ENCODE measurements around the gene ADCY10.
A peak's percentile ranks its signal among the peaks of the same experiment; 100 is the strongest.
"Not testable (repeated sequence)": the region's sequence is repeated elsewhere in the genome, so short reads cannot be mapped to it uniquely, and the experiment has no call there.

Gene ADCY10, protein sequence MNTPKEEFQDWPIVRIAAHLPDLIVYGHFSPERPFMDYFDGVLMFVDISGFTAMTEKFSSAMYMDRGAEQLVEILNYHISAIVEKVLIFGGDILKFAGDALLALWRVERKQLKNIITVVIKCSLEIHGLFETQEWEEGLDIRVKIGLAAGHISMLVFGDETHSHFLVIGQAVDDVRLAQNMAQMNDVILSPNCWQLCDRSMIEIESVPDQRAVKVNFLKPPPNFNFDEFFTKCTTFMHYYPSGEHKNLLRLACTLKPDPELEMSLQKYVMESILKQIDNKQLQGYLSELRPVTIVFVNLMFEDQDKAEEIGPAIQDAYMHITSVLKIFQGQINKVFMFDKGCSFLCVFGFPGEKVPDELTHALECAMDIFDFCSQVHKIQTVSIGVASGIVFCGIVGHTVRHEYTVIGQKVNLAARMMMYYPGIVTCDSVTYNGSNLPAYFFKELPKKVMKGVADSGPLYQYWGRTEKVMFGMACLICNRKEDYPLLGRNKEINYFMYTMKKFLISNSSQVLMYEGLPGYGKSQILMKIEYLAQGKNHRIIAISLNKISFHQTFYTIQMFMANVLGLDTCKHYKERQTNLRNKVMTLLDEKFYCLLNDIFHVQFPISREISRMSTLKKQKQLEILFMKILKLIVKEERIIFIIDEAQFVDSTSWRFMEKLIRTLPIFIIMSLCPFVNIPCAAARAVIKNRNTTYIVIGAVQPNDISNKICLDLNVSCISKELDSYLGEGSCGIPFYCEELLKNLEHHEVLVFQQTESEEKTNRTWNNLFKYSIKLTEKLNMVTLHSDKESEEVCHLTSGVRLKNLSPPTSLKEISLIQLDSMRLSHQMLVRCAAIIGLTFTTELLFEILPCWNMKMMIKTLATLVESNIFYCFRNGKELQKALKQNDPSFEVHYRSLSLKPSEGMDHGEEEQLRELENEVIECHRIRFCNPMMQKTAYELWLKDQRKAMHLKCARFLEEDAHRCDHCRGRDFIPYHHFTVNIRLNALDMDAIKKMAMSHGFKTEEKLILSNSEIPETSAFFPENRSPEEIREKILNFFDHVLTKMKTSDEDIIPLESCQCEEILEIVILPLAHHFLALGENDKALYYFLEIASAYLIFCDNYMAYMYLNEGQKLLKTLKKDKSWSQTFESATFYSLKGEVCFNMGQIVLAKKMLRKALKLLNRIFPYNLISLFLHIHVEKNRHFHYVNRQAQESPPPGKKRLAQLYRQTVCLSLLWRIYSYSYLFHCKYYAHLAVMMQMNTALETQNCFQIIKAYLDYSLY (N-terminal part only)

DNA sequence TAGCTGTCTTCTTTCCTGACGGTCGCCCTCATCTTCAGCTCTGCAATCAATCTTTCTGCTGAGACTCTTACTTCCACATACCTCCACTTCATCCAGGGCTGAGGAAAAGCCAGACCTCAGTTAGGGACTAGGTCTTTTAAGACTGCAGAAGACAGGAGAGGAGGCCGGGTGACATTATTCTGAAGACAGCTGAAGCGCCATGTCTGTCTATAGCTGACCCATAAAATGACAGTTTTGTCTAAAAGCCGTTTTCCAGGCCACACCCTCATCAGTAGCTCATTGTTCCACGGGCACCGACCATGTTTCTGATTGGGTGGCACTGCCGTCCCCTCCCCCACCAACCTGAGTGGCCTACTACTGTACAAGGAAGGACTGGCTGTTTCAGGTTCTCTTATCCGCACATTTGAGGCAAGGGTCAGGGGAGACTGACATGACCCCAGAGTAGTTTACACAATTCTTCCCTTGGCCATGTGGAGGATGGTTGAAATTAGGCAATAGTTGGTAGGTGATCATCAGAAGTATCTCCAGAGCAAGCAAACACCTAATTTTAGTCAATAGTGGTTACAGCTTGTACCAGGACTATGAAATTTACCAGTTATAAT, at the start of gene ADCY10:
Gene ADCY10, minus strand, starts transcription at position 240 of the 602 bp plus-strand sequence. CDS start 8,994 bp downstream, outside the sequence.
- DNase-seq (ENCODE audit: low spot score): no peak

DNA sequence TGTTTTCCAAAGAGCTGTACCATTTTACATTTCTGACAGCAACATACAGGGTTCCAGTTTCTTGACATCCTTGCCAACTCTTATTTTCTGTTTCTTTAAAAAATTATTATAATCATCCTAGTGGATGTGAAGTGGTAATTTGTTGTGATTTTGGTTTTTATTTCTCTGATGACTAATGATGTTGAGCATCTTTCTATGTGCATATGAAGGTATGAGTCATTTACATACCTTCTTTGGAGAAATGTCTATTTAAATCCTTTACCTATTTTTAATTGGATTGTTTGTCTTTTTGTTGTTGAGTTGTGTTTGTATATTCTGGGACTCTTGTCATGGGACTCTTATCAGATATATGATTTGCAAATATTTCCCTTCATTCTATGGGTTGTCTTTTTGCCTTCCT, 43.8 kb upstream of the ADCY10 start:
- DNase-seq (ENCODE audit: low spot score): no peak

DNA sequence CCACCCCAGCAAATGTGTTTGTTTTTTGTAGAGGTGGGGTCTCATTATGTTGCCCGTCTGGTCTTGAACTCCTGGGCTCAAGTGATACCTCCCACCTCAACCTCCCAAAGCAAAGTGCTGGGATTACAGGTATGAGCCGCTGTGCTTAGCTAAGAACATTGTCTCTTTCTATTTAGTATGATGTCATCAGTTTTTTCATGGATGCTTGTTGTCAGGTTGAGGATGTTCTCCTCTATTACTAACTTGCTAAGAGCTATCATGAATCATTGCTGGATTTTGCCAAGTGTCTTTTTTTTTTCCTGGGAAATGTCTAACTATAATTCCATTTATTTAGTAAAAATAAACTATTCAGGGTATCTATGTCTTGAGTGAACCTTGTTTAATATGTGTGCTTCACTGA, 42.0 kb upstream of the ADCY10 start:
- no peak for DNase-seq (ENCODE audit: low spot score)

DNA sequence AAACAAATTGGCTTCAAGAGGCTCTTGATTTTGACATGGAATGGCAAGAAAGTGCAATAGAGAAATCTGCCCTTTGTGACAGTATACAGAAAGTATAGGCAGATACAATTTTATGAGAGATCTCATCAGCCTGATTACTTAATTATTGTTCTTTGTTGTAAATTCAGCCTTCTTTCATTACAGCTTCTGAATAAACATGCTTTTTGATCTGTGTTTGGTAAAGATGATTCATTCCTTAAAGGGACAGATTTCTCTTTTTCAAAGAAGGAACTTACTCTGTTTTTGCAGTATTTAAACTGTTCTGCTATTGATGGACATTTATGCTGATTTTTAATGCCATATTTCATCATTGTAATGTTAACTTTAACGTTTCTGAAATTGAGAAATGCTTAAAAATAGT, 36.6 kb upstream of the ADCY10 start:
- DNase-seq (ENCODE audit: low spot score): no peak

DNA sequence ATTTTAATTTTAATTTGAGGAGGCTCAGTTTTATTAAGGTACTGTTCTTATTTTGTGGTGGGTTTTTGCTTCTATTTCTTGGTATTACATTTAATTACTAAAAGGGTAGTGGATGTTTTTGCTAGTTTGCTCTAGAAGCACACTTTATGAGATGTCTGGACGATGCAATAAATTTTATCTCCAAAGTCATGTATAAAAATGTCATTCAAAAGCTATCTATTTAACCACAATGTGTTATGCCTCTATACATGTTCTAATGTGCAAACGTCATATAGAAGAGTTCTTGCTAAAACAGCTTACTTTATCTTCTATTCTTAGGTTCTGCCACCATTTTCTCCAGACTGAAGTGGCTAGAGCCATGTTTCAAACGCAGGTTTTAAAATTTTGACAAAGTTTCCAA, 35.9 kb upstream of the ADCY10 start:
- DNase-seq (ENCODE audit: low spot score): no peak

DNA sequence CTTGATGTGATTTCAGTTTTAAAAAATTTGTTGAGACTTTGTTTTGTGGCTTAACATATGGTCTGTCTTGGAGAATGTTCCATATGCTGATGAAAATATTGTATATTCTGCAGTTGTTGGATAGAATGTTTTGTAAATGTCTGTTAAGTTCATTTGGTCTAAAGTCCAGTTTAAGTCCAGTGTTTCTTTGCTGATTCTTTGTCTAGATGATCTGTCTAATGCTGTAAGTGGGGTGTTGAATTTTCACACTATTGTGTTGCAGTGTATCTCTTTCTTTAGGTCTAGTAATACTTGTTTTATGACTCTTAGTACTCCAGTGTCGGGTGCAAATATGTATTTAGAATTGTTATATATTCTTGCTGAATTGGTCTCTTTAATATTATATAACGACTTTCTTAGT, 33.8 kb upstream of the ADCY10 start:
- DNase-seq (ENCODE audit: low spot score): no peak

DNA sequence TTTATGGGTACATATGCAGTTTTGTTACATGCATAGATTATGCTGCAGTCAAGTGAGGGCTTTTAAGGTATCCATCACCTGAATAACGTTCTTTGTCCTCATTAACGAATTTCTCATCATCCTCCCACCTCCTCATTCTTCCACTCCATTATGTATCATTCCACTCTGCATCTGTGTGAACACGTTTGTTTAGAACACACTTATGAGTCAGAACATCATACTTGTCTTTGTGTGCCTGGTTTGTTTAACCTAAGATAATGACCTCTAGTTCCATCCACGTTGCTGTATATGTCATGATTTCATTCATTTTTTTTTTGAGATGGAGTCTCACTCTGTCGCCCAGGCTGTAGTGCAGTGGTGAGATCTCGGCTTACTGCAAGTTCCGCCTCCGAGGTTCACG, 29.6 kb upstream of the ADCY10 start:
- DNase-seq (ENCODE audit: low spot score): no peak

DNA sequence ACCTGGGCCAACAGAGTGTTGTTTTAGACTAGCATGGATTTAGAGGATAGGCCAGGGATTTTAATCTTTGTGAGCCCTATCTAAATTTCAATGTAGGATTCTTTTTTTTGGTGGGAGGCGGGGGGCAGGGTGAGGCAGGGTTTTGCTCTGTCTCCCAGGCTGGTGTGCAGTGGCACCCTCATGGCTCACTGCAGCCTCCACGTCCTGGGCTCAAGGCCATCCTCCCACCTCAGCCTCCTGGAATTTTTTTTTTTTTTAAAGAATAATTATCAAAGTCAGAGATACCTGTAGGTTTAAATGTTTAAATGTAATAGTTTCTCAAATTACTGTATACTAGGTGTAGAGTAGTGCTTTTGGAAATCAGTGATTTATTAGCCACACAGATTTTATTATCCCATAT, 26.3 kb upstream of the ADCY10 start:
- no peak for DNase-seq (ENCODE audit: low spot score)

DNA sequence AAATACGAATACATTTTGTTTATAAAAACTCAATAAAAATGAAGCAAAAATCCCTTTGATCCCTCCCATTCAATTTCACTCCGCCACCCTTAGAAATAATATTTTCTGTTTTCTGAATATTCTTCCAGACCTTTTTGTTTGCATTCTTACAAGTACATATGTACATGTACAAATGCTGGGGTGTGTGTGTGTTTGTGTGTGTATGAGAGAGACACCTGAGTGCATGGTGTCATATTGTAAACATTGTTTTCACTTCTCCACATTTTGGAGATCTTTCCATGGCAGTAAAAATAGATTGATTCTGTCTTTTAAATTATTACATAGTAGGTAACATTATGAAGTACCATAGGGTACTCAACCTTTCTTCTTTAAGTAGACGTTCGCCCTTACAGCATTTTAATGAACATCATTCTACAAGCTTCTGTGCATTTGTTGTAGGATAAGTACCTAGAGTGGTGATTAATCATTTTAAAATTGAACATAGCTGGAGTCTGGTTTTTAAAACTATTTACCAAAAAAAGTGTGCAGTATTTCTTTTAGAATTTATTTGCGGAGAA, 24.2 kb upstream of the ADCY10 start:
- DNase-seq (ENCODE audit: low spot score): no peak

DNA sequence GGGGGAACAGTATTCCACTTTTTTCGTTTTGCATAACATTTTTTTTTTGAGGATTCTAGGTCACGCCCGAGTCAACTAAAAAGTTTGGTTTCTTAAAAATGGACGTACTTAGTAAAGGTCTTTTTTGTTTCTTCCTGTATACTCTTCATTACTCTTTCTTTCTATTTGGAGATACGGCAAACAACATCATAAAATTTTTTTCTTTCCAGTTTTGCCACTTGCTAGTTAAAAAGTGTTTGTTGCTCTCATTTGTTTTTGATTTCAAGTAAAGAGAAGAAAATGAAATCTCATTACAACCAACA, 23.7 kb upstream of the ADCY10 start:
- no peak for DNase-seq (ENCODE audit: low spot score)

DNA sequence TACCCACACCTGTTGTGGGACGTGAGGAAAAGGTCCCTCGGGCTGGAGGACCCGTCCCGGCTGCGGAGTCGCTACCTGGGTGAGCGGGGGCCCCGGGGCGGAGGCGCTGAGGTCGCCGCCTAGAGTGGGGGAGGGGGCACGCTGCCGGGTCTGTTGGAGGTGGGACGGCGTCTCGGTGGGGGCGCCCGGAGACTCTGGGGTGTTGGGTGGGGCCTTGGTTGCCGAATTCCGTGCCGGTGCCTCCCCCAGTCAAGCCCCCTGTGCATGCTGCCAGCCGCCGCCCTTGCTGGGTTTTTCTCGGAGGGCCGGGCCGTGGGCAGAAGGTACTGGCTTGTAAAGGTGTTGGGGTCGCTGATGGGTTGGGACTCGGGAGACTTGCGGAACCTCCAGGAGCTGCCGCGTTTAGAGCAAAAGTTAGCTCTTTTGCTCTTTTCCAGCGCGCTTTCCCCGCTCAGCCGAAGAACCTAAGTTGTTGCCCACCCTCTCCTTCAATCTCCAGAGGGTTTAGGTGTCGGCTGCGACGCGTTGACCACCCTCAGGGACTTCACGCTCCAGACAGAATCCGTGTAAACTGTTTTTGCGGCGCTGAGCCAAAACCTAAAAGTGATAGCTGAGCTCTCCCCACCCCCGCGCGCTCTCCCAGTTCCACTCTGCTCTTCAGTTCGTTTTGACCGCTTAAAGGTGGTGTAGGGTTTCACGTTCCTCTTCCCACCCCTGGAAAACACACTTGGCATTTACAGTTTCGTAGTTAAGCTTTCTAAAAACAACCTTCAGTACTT, 23.2 kb upstream of the ADCY10 start, which contains the start of gene MPC2:
Gene MPC2, minus strand, starts transcription at position 143 of the 779 bp plus-strand sequence. CDS start 1,231 bp downstream, outside the sequence.
- peak; percentile 76 for DNase-seq (ENCODE audit: low spot score)

DNA sequence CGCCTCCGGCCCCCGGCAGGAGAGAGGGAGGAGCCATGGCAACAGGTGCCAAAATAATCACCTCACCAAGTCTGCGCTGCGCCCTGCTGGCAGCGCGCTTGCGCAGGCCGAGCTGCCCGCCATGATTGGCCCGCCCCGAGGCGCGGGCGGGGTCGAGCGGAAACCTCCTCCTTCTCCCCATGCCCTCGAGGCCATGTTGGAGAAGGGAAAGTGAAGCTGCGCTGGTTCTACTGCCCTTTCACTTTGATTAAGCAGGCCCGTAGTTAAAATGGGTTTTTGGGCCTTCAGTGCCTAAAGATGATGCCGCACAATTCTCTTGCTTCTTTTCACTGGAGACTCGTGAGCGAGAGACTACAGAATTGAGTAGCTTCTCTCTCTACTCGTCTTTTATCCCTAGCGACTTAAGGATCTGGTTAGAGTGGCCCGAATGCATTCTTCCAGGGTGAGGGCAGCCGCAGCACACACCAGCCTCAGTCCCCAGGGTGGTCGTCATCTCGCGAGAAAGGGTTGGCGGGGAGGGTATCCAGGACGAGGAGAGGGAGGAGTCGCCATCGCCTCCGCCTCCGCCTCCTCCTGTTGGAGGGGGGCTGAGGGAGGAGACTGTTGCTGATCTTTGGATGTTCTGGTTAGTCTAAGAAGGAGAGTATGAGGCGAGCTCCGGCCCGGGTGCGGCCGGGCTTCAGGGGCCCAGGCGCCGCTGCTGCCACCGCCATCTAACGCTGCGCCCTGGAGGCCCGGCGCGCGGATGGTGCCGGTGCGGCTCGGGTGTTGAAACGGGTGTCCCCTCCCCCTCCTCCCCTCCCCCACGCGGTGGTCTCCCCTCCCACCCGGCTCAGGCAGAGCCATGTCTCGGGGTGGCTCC, 22.4 kb upstream of the ADCY10 start, which contains the start of gene DCAF6:
Gene DCAF6, plus strand, starts transcription at position 616 of the 862 bp plus-strand sequence. Its CDS starts 229 bp downstream, at position 845.
- DNase-seq (ENCODE audit: low spot score): peak; percentile 98

DNA sequence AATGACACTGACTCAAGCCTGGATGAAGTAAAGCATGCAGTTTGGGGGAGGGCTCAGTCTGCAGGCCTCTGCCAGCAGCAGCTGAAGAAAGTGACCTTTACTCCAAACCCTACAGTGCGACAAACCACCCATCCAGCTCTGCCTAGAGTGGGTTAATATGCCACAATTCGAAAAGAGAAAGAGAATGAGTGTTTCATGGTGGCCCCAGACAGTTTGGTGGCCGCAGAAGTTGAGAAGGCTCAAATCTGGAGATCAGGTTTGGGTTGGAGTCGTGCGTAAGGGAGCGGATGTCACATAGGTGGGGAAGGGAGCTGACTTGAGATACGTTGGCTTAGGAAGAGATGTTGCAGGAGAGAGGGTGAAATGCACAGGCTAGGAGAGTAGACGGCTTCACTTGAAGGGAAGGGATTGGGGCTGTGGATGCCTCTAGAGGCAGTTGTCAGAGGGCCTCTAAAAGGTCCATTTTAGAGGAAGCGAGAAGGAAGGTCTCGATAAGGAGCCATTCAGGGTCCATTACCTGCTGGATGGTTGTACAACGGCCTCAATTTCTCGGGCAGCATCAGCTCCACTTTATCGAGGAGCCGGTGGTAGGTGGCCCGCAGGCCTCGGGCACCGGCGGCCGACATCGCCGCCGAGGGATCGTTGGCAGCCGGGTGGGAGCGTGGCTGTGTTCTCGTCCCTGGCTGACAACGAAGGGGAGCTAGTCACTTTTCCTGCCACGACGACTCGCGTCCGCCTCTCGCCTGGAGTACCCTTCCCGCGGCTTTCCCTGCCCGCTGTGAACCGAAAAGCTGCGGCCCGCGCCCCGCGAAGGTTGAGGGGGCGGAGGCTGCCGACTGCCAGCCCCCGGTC, 21.5 kb upstream of the ADCY10 start:
- DNase-seq (ENCODE audit: low spot score): no peak

DNA sequence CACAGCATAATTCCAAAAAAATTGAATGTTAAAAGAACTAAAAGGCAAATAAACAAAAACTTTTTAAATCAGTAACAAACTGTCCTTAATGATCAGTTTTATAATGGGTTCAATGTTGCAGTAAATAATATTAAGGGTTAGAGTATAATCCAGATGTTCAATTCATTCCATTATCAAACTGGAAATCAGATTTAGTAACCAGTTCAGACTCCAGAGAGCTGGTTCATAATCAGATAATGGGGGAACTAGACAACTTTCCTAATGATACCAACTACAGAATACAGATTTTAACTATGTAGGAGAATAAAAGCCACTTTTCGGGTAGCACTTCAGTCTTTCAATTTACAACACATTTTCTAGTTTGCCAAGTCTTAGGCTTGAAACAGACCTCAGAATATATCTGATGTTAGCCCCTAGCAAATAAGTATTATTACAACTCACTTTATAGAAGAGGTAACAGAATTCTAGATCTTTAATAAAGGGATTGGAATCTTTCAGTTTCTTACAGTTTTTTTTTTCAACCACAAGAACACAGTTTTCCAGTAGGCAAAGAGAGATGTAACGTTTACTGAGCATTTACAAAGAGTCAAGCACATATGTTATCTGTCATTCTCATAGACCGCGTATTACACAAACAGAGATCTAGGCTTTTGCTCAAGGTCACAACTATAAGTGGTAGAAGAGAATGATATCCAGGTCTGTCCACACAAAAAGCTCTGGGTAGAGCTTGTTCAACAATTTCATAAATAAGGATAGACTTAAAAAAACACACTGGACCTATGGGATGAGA, 20.7 kb upstream of the ADCY10 start:
- no peak for DNase-seq (ENCODE audit: low spot score)

DNA sequence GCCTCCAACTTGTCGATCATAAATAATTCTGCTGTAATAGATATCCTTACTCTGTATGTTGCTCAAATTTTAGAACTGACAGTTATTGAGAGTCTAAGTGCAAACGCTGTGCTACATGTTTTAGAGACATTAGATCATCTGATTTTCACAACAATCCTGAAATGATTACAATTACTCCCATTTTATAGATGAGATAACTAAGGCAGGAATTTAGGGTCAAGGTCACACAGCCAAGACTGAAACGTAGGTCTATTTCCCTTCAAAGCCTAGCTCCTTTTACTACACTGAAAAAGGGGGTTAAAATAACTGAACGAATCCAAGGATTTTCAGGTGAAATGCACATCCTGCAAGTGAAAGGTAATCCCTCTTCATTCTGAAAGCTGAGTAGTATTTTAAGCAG, 19.9 kb upstream of the ADCY10 start:
- no peak for DNase-seq (ENCODE audit: low spot score)

DNA sequence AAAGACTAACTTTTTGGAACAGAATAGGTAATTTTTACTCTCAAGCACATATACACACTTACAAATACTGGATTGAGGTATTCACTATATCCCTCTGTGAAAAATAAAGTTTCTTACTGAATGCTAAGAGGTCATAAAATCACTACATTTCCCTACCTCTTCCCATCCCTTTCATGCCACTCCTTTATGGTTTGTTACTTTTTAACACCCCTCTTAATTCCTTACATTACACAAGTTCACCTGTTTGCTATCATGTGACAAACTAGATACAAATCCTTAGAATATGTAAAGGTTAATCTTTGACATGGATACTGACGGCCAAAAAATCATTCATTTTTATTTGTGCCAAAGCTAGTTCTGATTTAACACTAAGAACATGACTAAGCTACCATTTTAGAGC, 15.8 kb upstream of the ADCY10 start:
- DNase-seq (ENCODE audit: low spot score): no peak

DNA sequence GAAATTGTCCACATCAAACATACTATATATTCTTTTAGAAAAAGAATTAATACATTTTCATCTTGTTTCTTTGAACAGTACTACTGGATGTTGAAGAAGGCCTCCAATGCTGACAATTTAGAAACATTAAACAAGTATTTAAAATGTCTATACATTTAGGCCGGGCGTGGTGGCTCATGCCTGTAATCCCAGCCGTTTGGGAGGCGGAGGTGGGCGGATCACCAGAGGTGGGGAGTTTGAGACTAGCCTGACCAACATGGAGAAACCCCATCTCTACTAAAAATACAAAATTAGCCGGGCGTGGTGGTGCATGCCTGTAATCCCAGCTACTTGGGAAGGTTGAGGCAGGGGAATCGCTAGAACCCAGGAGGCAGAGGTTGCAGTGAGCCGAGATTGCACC, 15.0 kb upstream of the ADCY10 start:
- not testable (repeated sequence) for DNase-seq (ENCODE audit: low spot score)

DNA sequence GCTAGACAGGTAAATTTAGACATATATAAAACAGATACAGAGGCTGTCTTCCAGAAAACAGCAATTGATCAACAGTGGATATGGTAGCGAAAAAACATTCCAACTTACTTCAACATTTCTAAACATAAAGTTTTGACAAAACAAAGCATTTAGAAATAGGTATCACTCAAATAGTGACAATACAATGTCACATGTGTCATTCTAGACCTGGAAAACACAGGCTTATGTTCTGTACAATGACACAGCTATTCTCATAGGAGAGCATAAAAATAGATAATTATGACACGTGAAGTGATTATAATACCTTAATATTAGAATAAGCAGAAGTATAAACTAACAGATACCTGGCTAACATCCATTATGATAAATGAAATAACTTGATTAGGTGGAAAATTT, 14.5 kb upstream of the ADCY10 start:
- DNase-seq (ENCODE audit: low spot score): no peak
